GM12873 (cell line): ENCODE results near the gene BLVRB.

Source experiments
- TF ChIP-seq, protein P1 (sequence below): IDR thresholded peaks from 2 replicates; pipeline ENCODE4 v1.5.1; 2012; ENCODE audit warnings: low read depth, mild to moderate bottlenecking, moderate library complexity, low read length, control low read depth; ENCODE audit not compliant: insufficient read depth; ENCODE audit errors: missing control alignments

BLVRB gene

DNA sequence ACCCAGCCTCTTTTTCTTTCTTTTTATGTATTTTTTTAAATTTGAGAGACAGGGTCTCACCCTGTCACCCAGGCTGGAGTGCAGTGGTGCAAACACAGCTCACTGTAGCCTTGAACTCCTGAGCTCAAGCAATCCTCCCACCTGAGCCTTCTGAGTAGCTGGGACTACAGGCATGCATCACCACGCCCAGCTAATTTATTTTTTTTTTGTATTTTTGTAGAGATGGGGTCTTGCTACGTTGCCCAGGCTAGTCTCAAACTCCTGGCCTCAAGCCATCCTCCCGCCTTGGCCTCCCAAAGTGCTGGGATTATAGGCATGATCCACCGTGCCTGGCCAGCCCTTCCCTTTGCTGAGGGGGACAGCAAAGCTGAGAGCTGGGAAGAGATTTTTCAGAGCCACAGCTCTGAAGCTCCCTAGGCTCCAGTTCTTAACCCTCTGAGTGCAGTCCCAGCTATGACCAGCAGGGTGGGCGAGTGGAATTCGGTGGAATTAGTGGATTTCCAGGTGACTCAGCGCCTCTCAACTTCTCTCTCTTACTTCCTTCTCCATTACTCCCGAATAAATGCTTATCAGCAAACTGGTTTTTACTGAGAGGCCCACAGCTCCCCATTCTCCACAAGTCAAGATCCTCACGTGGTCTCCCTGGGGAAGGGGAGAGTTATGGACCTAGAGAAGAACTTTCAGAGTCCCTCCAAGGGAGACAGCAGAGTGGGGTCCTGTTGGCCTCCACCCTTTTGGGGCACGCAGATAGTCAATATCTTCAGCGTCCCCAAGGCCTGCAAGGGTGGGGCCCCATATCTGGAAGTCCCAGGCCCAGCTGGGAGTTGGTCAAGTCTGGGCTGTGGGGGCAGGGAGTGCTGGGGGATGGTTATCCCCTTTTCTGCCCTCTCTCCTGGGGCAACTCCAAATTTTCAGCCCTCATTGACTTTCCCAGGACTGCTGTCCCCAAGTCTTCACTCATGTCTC, 1.2 kb downstream of the BLVRB start:
- TF ChIP-seq, protein P1, sequence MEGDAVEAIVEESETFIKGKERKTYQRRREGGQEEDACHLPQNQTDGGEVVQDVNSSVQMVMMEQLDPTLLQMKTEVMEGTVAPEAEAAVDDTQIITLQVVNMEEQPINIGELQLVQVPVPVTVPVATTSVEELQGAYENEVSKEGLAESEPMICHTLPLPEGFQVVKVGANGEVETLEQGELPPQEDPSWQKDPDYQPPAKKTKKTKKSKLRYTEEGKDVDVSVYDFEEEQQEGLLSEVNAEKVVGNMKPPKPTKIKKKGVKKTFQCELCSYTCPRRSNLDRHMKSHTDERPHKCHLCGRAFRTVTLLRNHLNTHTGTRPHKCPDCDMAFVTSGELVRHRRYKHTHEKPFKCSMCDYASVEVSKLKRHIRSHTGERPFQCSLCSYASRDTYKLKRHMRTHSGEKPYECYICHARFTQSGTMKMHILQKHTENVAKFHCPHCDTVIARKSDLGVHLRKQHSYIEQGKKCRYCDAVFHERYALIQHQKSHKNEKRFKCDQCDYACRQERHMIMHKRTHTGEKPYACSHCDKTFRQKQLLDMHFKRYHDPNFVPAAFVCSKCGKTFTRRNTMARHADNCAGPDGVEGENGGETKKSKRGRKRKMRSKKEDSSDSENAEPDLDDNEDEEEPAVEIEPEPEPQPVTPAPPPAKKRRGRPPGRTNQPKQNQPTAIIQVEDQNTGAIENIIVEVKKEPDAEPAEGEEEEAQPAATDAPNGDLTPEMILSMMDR: peak; percentile 83

DNA sequence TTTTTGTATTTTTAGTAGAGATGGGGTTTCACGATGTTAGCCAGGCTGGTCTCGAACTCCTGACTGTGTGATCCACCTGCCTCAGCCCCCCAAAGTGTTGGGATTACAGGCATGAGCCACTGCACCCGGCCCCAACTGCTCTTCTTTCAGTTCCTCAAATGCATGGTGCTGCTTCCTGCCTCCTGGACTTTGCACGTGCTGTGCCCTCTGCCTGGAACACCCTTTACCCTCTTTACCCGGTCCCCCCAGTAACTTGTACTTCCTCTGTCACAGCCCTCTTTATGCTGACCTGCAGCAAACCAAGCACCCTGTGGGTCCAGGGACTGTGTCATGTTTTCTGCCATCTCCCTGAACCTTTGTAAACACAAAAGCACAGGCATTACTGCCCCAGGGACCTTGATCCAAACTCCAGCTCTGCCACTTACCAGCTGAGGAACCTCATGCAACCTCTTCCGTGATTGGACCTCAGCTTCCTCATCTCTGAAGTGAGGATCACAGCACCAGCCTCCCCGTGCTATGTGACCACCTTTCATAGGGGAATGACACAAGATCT, 3.8 kb downstream of the BLVRB start:
- TF ChIP-seq, protein P1: no peak

DNA sequence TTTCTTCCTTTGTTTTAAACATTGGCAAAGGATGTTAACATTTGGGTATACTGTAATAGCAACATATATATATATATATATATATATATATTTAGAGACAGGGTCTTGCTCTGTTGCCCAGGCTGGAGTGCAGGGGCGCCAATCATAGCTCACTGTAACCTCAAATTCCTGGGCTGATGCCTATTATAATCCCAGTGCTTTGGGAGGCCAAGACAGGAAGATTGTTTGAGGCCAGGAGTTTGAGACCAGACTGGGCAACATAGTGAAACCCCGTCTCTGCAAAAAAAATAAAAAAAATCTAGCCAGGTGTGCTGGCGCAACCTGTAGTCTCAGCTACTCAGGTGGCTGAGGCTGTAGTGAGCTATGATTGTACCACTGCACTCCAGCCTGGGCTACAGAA, 5.4 kb downstream of the BLVRB start:
- TF ChIP-seq, protein P1: no peak

DNA sequence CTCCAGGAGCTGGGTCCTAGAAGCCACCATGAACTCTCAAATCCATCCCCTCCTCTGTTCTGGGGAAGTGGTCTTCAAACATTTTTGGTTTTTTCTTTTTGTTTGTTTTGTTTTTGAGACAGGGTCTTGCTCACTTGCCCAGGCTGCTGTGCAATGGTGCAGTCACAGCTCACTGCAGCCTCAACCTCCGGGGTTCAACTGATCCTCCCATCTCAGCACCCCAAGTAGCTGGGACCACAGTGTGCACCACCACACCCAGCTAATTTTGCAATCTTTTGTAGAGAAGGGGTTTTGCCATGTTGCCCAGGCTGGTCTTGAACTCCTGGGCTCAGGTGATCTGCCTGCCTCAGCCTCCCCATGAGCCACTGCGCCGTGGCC, 7.0 kb downstream of the BLVRB start:
- TF ChIP-seq, protein P1: no peak

DNA sequence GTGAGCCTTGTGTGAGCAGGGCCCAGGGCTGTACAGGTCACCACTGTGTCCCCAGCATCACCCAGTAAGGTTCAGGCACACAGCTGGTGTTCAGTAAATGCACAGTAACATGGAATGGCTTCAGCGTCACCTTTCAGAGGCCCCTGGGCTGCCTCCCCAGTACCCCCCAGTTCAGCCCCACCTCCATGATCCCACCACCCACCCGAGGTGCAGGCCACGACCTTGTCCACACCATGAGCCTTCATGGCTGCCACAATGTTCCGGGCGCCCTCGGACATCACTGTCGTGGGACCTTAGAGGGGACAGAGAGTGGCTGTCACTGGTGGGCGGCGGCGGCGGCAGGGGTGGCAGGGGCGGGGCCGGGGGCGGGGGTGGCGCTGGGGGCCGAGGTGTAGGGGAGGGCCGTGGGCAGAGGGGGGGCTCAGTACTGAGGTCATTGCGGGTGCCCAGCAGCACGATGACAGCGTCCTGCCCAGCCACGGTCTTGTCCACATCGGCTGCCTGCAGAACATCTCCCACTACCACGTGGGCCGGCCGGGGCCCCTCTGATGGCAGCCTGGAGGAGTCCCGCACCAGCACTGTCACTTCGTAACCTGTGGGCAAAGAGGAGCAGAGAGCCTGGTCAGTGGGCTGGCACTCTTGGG, 7.5 kb downstream of the BLVRB start:
- TF ChIP-seq, protein P1: no peak

DNA sequence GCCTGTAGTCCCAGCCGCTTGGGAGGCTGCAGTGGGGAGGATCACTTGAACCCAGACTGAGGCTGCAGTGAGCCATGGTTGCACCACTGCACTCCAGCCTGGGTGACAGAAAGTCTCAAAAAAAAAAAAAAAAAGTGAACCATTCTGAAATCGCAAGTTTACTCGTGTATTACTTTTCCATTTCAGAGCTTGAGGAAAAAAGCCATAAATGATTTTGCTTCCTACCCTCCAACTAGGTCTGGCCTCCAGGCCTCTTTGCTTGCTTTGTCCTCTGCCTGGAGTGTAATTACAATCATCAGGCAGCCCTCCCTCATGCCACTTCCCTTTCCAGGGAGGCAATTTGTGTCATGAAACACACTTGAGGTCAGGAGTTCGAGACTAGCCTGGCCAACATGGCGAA, 8.5 kb downstream of the BLVRB start:
- TF ChIP-seq, protein P1: no peak

DNA sequence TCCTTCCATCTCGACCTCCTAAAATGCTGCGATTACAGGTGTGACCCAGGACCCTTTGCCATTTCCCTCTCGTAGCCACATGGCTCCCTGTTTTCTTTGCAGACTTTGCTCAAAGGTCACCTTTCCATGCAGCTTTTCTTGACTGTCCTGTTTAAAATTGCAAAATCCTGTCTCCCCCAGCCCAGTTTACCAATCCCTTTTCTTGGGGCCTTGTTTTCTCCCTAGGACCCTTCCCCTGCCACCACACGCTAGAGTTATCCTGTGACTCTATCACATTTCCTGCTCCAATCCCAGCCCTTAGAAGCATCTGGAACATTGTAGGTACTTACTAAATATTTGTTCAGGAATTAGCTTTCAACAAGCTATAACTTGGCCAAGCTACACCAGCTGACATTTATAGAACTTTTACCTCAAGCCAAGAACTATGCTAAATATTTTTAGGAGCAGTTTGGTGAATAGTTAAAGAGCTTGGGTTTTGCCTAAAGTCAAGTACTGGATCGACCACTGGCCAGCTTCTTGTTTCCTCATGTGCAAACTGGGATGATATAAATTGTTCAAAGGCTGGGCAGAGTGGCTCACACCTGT, 12.3 kb downstream of the BLVRB start:
- TF ChIP-seq, protein P1: no peak
